ENCODE results near the gene MBP. TPM values are rescaled to one million over a fixed set of nuclear protein-coding genes. Genes with fewer than 3 reads are reported as not detected.

The MBP gene
- total and polyA plus RNA-seq, 2 experiments from 2014 or later = 18.4 to 22.9 TPM

GRCh38 chr18:77025123-77025522, 107.5 kb downstream of the MBP start:
- H3K4me3 Mint-ChIP-seq = no peak overlapping the region

More at GRCh38 chr18:77025123-77025522, 107.5 kb downstream of the MBP start:
- Histone ChIP-seq H3K4me1 (ENCODE audit: insufficient read depth) (no peaks in the 10 kb centered on the region), H3K27ac (ENCODE audit: low read depth) (no peak overlapping the region), H3K36me3 (ENCODE audit: insufficient read depth) (no peaks in the 10 kb centered on the region), H3K4me3 (no peak overlapping the region), H4K20me1 (replicated peaks; ENCODE audit: insufficient read depth) (no peaks in the 10 kb centered on the region), H3K4me2 (no peak overlapping the region), H3K9me2 (ENCODE audit: insufficient read depth) (no peaks in the 10 kb centered on the region), H3F3A (replicated peaks; ENCODE audit: low read depth) (no peaks in the 10 kb centered on the region), H3K79me2 (replicated peaks; ENCODE audit: insufficient read depth) (no peaks in the 10 kb centered on the region), H3K27me3 (ENCODE audit: insufficient read depth) (no peaks in the 10 kb centered on the region), H2AFZ (no peak overlapping the region)
- TF ChIP-seq ZNF462 (CRISPR knock-in tag; IDR thresholded peaks at IDR 0.05) = no peak
- TF ChIP-seq CREB1 (CRISPR knock-in tag; IDR thresholded peaks at IDR 0.05; ENCODE audit: low read depth) = no peak
- Mint-ChIP-seq H3K9me3 (peaks cover 8% of the 10 kb centered on the region), H3K27me3 (ENCODE audit: insufficient read depth, low read depth, poor library complexity) (no peaks in the 10 kb centered on the region), H3K4me1 (peaks cover 12% of the 10 kb centered on the region), H3K27ac (no peak overlapping the region), H3K36me3 (ENCODE audit: low read depth) (peaks cover 10% of the 10 kb centered on the region)
- no peak for ATAC-seq
- DNase-seq (ENCODE audit: low spot score) = no peak

Measured in GM23338 (cell line).